Activated naive CD4-positive, alpha-beta T cell treated with Interleukin-2 at 50 U/mL for 16 hours (primary cell): ENCODE data around the gene PPP1R17.

ENCODE experiments used
- DNase-seq: peaks from one replicate; pipeline ENCODE4 v3.0.0-alpha.2; 2020

The PPP1R17 gene

DNA sequence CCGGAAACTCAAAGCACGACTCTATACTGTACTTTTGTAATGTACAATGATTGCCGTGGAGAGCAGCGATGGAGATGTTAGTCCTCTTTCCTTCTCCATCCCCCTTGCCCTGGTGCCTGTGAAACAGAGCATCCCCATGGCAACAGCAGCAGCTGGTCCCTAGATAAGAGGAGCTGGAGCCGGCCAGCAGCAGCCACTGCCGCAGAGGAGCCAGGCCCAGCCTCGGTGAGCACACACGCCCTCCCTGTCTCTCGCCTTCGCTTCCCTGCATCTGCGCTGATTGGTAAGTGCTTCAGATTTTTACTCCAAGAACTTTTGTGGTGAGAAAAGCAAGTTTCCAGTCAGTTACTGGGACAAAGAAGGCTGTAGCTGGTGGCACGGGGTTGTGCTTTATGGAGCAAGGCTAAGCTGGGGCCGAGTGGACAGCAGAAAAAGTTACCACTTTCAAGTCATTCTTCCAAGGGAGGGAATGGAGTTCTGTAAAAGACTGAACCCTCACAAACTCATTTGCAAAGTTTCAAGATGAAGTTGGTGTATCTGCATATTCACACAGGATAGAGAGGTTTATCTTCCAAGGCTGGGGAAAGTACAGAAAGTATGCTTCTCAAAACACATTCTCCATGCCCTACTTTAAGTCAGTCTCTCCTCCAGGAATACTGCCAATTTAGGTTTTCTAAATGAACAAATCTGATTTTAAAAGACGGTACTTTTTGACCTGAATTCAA, at the start of gene PPP1R17:
Gene PPP1R17, plus strand, starts transcription at position 192 of the 725 bp plus-strand sequence. CDS start 5,227 bp downstream, outside the sequence.
- DNase-seq = no peak

GRCh38 chr7:31640381-31640780, 46.6 kb upstream of the PPP1R17 start:
- no peak for DNase-seq

DNA sequence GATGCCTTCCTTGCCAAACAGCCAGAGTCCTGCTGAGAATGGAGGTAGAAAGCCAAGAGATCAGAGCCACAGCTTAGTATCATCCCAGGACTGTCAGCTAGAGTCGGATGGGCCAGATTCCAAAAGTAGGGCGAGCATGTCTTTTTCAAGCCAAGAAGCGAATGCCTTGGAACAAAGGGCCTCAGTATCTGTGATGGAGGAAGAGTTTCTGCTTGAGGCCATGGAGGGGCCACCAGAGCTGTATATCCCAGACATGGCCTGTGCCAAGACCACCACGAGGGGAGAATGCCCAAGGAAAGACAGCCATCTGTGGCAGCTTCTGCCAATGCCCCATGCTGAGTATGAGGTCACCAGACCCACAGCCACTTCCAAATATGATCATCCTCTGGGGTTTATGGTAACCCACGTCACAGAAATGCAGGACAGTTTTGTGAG, 44.3 kb upstream of the PPP1R17 start:
- no peak for DNase-seq

DNA sequence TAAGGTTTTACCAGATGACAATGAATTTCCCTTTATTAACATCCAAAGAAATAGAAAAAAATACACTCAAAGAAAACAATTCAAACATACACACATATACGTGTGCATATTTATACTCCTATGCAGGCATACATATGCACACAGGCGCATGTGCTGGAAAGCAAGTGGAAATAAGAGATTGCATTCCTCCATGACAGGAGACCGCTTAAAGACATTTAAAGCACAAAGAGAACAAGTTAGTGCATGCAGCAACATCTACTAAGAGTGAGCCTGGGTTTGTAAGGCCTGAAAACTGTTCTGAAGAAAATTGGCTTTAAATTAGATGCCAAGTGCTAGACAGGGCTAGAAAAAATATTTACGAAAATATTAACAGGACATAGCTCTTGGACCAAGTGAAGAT, 40.1 kb upstream of the PPP1R17 start:
- no peak for DNase-seq

DNA sequence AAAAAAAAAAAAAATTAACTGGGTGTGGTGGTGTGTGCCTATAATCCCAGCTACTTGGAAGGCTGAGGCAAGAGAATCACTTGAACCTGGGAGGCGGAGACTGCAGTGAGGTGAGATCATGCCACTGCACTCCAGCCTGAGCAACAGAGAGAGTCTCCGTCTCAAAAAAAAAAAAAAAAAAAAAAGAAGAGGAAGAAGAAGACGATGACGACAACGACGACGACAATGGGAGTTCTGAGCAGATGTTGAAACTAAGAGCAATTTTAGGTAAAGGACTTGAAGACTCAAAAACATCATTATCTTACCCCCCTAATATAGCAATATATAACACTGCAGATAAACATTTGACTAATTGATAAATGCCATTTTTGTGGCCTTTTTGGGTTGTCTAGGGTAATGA, 39.5 kb upstream of the PPP1R17 start:
- no peak for DNase-seq

DNA sequence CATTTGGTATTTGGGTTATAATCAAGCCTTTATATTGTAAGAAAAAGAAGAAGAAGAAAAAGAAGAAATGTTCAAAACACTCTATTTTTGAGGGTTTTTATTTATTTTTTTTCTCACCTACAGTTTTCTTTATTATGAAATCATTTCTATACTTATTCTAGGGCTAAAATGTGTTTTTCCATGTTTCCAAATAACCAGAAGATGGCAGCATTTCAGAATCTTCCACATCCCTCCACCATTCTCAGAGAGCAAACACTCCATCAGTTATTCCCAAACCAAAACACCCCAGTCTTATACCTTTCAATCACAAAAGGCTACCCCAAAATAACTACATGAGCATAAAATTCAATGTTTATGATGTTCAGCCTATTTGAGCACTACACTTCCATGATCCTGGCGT, 38.7 kb upstream of the PPP1R17 start:
- DNase-seq = no peak

DNA sequence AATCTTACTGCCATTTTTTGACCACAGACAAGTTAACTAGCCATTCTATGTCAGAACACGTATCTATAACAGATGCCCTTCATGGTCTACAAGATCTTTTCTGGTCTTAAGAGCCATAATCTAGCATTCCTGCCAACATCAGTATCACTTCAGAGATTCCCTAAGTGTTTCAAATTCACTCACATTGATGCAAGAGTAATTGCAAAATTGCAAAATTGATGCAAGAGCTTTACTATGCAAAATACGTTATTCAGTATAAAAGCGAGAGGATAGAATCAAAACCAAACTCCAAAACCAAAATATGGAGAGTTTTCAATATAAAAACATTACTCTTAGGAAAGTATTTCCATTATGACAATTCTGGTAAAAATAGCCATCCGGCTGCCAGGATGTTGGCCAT, 38.1 kb upstream of the PPP1R17 start:
- no peak for DNase-seq

DNA sequence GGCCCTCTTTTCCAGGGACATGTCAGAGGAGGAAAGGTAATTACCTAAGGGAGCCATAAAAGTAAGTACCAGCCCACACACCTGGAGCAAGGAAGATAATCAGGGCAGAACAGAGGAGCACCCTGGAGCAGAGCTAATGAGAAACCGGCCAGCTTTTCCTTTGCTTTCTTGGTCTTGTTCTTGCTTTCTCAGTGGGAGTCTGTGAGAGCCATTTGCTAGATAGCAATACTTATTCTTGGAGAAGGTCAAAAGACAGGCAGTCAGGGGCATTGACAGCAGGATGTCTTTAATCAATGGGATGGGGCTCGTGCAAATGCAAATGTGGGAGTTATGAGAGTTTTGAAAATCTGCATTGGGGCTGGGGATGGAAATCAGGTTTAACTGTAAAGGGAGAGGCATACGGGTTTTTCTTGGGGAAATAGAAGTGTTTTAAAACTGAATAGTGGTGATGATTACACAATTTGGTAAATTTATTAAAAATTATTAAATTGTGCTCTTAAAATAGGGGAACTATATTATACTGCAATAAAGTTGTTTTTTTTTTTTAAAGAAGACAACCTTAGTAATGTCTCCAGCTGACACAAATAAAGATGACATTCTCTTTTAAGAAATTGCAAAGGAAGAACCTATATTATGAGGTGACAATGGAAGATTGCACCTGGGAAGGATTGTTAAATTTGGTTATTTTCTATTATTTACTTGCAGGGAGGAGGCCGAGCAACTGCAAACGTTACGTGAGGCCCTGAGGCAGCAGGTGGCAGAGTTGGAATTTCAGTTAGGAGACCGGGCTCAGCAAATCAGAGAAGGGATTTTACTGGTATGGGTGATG, 35.6 kb upstream of the PPP1R17 start:
- no peak for DNase-seq

GRCh38 chr7:31652063-31652326, 35.0 kb upstream of the PPP1R17 start:
- DNase-seq = no peak

- DNase-seq = no peak
These were observed 23.9 kb upstream of the PPP1R17 start for GRCh38 chr7:31663072-31663471.

DNA sequence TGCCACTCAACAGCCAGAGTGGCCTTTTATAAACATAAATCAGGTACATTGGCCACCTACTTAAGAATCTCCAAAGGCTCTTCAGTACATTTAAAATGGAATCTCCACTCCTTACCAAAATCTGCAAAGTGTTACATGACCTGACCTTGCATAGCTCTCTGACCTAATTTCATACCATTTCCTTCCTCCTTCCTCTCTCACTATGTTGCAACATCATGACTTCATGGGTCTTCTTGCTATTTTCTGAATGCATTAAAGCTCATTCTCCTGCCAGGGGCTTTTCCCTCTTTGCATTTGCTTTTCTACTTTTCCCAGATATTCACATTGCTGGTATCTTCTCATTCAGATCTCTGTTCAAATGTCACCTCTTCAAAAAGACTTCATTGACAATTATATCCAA, 22.1 kb upstream of the PPP1R17 start:
- DNase-seq = no peak

- DNase-seq = no peak
These were observed 21.5 kb upstream of the PPP1R17 start for GRCh38 chr7:31665546-31665945.

DNA sequence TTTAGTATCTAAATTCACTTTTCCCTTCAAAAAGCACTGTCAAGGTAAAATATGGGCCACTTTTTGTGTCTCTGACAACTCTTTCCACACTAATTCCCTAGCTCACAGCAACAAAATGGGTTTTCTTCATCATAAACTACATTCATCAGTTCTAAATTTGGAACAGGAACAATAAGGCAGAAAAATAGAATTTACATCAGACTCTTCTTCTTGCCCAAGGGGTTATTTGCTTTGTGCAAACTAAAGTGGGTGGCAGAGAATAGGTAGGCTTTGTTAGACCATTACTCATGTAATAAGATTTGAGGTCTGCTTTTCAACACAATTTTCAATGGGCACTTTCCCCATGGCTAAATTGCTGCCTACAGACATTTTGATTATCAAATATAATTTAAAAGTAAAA, 17.6 kb upstream of the PPP1R17 start:
- no peak for DNase-seq

DNA sequence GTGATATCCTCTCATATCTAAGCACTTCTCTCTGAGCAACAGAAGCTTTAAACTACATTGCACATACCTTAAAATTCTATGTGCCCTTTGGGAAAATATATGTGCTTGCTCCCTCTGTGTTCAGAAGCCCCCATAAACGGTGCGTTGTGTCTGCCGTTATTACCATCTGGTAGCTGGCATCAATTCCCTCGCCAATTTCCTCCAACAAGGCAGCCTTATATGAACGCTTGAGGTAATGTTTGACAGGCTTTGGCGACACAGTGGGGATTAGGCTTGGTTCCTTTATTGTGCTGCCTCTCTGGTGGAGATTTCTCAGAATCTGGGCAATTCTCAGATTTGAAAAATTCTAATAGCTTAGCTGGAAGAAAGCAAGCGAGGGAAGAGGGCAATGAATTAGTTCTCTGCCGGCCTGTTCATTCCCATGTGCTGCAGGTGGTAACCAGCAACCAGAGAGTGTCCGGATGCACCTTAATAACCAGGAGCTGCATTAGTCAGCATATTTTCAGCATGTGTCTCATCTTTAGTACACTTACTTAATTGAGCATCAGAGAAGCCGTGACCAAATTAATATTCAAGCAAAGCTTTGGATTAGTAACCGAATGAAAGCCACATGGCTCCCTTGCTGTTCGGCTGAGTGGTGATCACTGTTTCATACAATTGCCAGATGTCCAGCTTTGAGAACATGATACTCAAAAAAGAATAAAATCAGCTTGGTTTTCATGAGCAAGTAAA, 7.3 kb upstream of the PPP1R17 start:
- DNase-seq = no peak

DNA sequence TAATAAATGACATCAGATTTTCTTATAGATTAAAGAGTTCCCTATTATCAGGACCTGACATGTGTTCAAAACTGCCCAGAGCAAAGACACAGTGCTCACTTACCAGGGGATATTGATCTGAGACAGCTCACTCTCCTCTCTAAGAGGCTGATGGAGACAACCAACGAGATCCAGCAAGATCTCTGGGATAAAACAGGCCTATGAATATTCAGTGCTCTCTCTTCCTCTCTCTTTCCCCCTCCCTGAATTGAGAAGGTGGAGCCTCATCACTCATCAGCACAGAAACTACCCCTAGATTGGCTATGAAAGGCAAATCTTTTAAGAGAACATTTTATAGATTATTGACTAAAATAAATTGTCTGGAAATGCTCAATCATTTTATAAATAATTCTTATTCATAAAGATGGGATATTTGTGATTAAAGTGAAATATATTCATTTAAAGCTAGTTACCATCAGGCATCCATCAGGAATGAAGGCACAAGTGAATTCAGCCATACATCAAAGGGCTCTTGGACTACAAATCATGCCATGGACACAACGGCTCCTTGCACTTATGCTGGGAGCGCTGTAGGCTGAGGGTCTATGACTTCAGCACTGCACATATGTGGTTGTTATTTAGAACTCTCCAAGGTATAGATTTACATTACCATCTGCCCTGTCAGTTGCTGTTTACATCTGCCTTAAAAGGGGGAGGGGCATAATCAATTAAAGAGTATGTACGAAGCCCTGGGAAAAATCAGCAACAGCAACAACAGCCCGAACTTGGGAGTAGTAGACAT, 3.4 kb upstream of the PPP1R17 start:
- no peak for DNase-seq

DNA sequence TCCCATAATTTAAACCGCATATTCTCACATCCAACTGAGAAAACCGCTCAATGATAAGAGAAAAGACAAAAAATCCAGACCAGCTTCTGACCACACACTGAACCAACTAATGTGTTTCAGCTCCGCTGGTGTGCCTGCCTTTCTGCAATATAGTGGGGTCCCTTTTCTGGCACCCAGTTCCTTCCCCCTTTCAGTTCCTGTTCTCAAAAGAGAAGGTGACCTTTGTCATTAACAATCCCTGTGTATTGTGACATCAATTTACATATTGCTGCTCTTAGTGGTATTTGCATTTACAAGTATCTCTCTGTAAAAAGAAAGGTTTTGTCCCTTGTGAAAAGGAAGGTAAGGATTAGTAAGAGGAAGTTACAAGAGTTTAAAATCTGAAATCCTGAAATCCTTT, 1.4 kb downstream of the PPP1R17 start:
- no peak for DNase-seq

DNA sequence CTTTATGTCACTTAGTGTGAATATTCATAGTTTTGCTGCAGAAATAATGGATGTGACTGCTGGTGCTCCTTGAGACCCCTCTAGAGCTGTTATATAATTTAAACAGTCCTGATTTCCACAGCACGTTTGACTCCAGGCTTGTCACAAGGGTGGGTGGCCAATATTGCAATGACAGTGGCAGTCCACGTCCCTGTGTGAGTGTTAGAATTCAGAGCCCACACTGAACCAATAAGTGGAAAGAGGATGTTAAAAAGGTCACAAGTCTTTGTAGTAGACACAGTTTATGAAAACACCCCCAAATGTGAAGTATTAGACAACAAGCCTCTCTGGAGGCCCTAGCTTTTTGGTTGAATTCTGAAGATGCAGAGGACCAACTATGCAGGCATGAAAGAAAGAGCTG, 2.0 kb downstream of the PPP1R17 start:
- no peak for DNase-seq

- DNase-seq = no peak
These were observed 3.9 kb downstream of the PPP1R17 start for GRCh38 chr7:31690935-31691334.

- no peak for DNase-seq
These were observed 5.4 kb downstream of the PPP1R17 start for GRCh38 chr7:31692451-31692850.

DNA sequence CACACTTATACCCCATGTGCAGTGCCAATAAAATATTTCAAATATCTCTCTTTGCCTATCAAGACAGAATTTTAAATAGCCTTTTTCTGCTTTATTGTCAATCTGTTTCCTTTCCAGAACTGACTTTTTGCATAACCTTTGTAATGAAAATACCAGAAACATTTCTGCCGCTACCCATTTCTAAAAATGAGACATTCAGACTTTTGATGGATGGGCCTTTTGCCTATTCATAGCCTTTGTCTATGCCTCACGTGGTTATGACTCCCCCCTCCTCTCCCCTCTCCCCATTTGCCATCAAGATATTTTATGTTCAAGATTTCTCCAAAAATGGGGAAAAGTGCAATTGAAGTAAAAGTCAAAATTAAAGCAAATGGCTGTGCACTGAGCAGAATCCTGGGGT, 5.9 kb downstream of the PPP1R17 start:
- no peak for DNase-seq

- no peak for DNase-seq
These were observed 9.0 kb downstream of the PPP1R17 start for GRCh38 chr7:31695859-31696614.

DNA sequence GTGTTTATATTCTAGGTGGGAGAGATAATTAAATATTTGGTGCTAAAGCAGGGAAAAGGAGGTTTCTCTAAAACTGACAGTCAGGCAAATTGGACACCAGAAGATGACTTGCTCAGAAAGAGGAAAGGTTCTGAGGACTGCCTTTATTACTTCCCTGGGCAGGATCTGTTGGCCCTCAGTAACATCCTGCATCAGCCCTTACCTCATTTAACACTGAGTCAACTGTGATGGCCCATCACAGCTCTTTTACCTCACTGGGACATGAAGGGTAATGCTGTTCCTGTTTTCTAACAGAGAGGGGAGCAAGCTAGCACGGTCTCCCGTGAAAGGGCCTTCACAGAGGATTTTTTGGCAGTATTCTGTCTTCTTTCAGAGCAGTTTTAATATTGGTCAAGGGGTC, 12.0 kb downstream of the PPP1R17 start:
- DNase-seq = no peak
